Stomach (tissue), 9 donors: Measurements from ENCODE around the gene MSRB2. TPM values are rescaled to one million over a fixed set of nuclear protein-coding genes. Genes with fewer than 3 reads are reported as not detected.

Experiments used
- DNase-seq, 2 donors: peaks; one replicate each; pipeline versions ENCODE4 v3.0.0 to v3.0.0-alpha.2; 2013 to 2019
- H3K27ac ChIP-seq, 5 donors: fragments of 200-600 bp in 4 of 5; sonication (generic) in 4 of 5; one replicate each; pipeline ENCODE4 v1.5.1; 2013 to 2019; ENCODE audit warnings: mild to moderate bottlenecking in 1 of 5, moderate library complexity in 1 of 5
- H3K27me3 ChIP-seq, 3 donors: fragments of 200-600 bp; sonication (generic); one replicate each; pipeline ENCODE4 v1.5.1; 2017 to 2019; ENCODE audit warnings: mixed run types in 1 of 3
- H3K36me3 ChIP-seq, 4 donors: fragments of 200-600 bp; sonication (generic); 1 replicate in 3 of 4; 2 replicates in 1 of 4; pipeline ENCODE4 v1.5.1; 2016 to 2019
- H3K4me1 ChIP-seq, 4 donors: fragments of 200-600 bp; sonication (generic); one replicate each; pipeline ENCODE4 v1.5.1; 2016 to 2019
- H3K4me3 ChIP-seq, 4 donors: fragments of 200-600 bp; sonication (generic) in 3 of 4; one replicate each; pipeline ENCODE4 v1.5.1; 2016 to 2019; ENCODE audit warnings: mild to moderate bottlenecking in 1 of 4
- H3K9me3 ChIP-seq, 4 donors: fragments of 200-600 bp; sonication (generic); one replicate each; pipeline ENCODE4 v1.5.1; 2016 to 2019
- CTCF ChIP-seq, 7 experiments: fragments of 450-650 bp in 4 of 7; fragments of 200-600 bp in 3 of 7; sonication (generic) in 3 of 7; IDR thresholded peaks; one replicate each; pipeline ENCODE4 v1.5.1; 2016 to 2019; ENCODE audit warnings: antibody characterized with exemption in 7 of 7, control low read depth in 2 of 7, mild to moderate bottlenecking in 1 of 7
- EP300 ChIP-seq: sonication (generic); formaldehyde crosslinking; IDR thresholded peaks from one replicate; pipeline ENCODE4 v1.6.1; 2017; ENCODE audit warnings: antibody characterized with exemption
- POLR2A ChIP-seq, 4 donors: fragments of 450-650 bp; IDR thresholded peaks; one replicate each; pipeline ENCODE4 v1.6.1; 2016; ENCODE audit warnings: antibody characterized with exemption in 4 of 4, control low read depth in 2 of 4, mild to moderate bottlenecking in 1 of 4, moderate library complexity in 1 of 4
- POLR2AphosphoS5 ChIP-seq, 3 donors: sonication (generic); formaldehyde crosslinking; IDR thresholded peaks; one replicate each; pipeline ENCODE4 v1.6.1; 2016; ENCODE audit warnings: antibody characterized with exemption in 3 of 3
- WGBS, 5 donors: extraction: QIAGEN DNeasy Blood & Tissue Kit in 3 of 5; methylation state at CpG; one replicate each; pipeline versions ENCODE4 v1.1.5 to v1.1.7; 2013 to 2018; 5-methylcytosine and 5-hydroxymethylcytosine counted together
- intact Hi-C: fragments of 100-400 bp; cut with DNase I; formaldehyde crosslinking; loops from one replicate; pipeline ENCODE4 v1.15.1; 2023; ENCODE audit warnings: low total_unique reads
- polyA plus RNA-seq, 3 donors: library from polyadenylated mRNA; stranded (reverse); fragments of 200-250 nt; gene quantifications; one replicate each; pipeline ENCODE4 v1.2.3, GENCODE V29; 2013
- total RNA-seq, 5 donors: library from RNA; depleted of rRNA; stranded (reverse); fragments of >200 nt; gene quantifications; one replicate each; pipeline versions ENCODE4 v1.1.0 to v1.2.3, GENCODE V29; 2014 to 2016
- donor health status: healthy with polysubstance abuse.
- donor health status: Bipolar disorder and iron deficiency.
- donor health status: healthy.

Gene MSRB2
- total and polyA plus RNA-seq, 8 donors: 2.3 to 35.6 (median 13.5) TPM

GRCh38 chr10:23150091-23150490 lies 54.7 kb downstream of the MSRB2 start:
- no peak for TF ChIP-seq EP300
- TF ChIP-seq POLR2A (IDR thresholded peaks at IDR 0.05): no peak
- TF ChIP-seq CTCF (IDR thresholded peaks at IDR 0.05): no peak
- TF ChIP-seq POLR2AphosphoS5 (IDR thresholded peaks at IDR 0.05): no peak
- DNase-seq: no peak
- no peaks in the 10 kb centered on the region for H3K36me3 ChIP-seq
- H3K27ac ChIP-seq: no peak overlapping the region
- intact Hi-C loops: no loop called here
- peaks cover 0 to 6% (median 0%) of the 10 kb centered on the region in 3 donors for H3K27me3 ChIP-seq
- 78 to 93% (median 86%) methylated on average over 4 of the region's 4 CpGs for WGBS, 5 donors
- no peak overlapping the region for H3K4me3 ChIP-seq
- H3K9me3 ChIP-seq: no peaks in the 10 kb centered on the region
- H3K4me1 ChIP-seq: no peaks in the 10 kb centered on the region

- no peaks in the 10 kb centered on the region for H3K9me3 ChIP-seq
- H3K4me1 ChIP-seq: no peaks in the 10 kb centered on the region
- H3K27ac ChIP-seq: no peak overlapping the region
- WGBS, 5 donors: 61 to 77% (median 75%) methylated on average over 12 of the region's 12 CpGs
- H3K4me3 ChIP-seq: no peak overlapping the region
- TF ChIP-seq CTCF (IDR thresholded peaks at IDR 0.05): no peak
- no peak for TF ChIP-seq POLR2AphosphoS5 (IDR thresholded peaks at IDR 0.05)
- TF ChIP-seq POLR2A (IDR thresholded peaks at IDR 0.05): no peak
- TF ChIP-seq EP300: no peak
- no peak for DNase-seq
- intact Hi-C loops: no loop called here
- H3K36me3 ChIP-seq: no peaks in the 10 kb centered on the region
- peaks cover 0 to 6% (median 0%) of the 10 kb centered on the region in 3 donors for H3K27me3 ChIP-seq
Observed at GRCh38 chr10:23150610-23151009, 55.2 kb downstream of the MSRB2 start.

- intact Hi-C loops: no loop called here
- no peaks in the 10 kb centered on the region for H3K9me3 ChIP-seq
- no peak for DNase-seq
Observed at GRCh38 chr10:23151071-23151470, 55.7 kb downstream of the MSRB2 start.

GRCh38 chr10:23155169-23155568 lies 59.8 kb downstream of the MSRB2 start:
- no peaks in the 10 kb centered on the region for H3K36me3 ChIP-seq
- no peak overlapping the region for H3K4me3 ChIP-seq
- intact Hi-C loops: no loop called here
- no peak overlapping the region for H3K27ac ChIP-seq
- no peaks in the 10 kb centered on the region for H3K9me3 ChIP-seq
- TF ChIP-seq CTCF (IDR thresholded peaks at IDR 0.05) (no peak), POLR2AphosphoS5 (IDR thresholded peaks at IDR 0.05) (no peak), EP300 (no peak)
- peaks cover 0 to 9% (median 6%) of the 10 kb centered on the region in 4 donors for H3K4me1 ChIP-seq
- DNase-seq: no peak
- peaks cover 0 to 24% (median 0%) of the 10 kb centered on the region in 3 donors for H3K27me3 ChIP-seq
- WGBS, 5 donors: 72 to 85% (median 77%) methylated on average over 7 of the region's 7 CpGs

More at GRCh38 chr10:23151071-23151470, 55.7 kb downstream of the MSRB2 start:
- WGBS, 5 donors: 68 to 79% (median 78%) methylated on average over 7 of the region's 7 CpGs
- Histone ChIP-seq H3K36me3 (no peaks in the 10 kb centered on the region), H3K27ac (no peak overlapping the region), H3K27me3 (peaks cover 0 to 2% (median 0%) of the 10 kb centered on the region in 3 donors), H3K4me1 (no peaks in the 10 kb centered on the region), H3K4me3 (no peak overlapping the region)
- TF ChIP-seq EP300: no peak
- TF ChIP-seq CTCF (IDR thresholded peaks at IDR 0.05): no peak
- TF ChIP-seq POLR2A (IDR thresholded peaks at IDR 0.05): no peak
- no peak for TF ChIP-seq POLR2AphosphoS5 (IDR thresholded peaks at IDR 0.05)
